SK-N-SH (cell line): ENCODE measurements around the gene DBX1.

Source experiments
- CHD2 ChIP-seq: fragments of 150-350 bp; IDR thresholded peaks from 2 replicates; pipeline ENCODE4 v1.6.1; 2018; ENCODE audit warnings: low read length; ENCODE audit not compliant: partially characterized antibody
- JUND ChIP-seq: IDR thresholded peaks from 2 replicates; pipeline ENCODE4 v1.4.0; 2012
- MEF2A ChIP-seq: IDR thresholded peaks from 2 replicates; pipeline ENCODE4 v1.4.0; 2012; ENCODE audit warnings: low read depth, borderline replicate concordance
- NRF1 ChIP-seq: IDR thresholded peaks from 2 replicates; pipeline ENCODE4 v1.6.1; 2012; ENCODE audit warnings: low read depth, mild to moderate bottlenecking, low read length
- RFX5 ChIP-seq: IDR thresholded peaks from 2 replicates; pipeline ENCODE4 v1.6.1; 2012; ENCODE audit warnings: mild to moderate bottlenecking, improper control_type of control experiment, low read length
- TAF1 ChIP-seq: IDR thresholded peaks from 2 replicates; pipeline ENCODE4 v1.6.1; 2012; ENCODE audit warnings: low read depth, mild to moderate bottlenecking, low read length, moderate library complexity, borderline replicate concordance
- YY1 ChIP-seq: IDR thresholded peaks from 2 replicates; pipeline ENCODE4 v1.4.0; 2012; ENCODE audit warnings: low read depth, mild to moderate bottlenecking
- TF ChIP-seq, protein P1 (sequence below): fragments of 200-600 bp; sonication (generic); IDR thresholded peaks from 2 replicates; pipeline ENCODE4 v1.6.1; 2017; ENCODE audit warnings: antibody characterized with exemption, mild to moderate bottlenecking, moderate library complexity
- TF ChIP-seq, protein P2 (sequence below): IDR thresholded peaks from 2 replicates; pipeline ENCODE4 v1.4.0; 2012; ENCODE audit warnings: low read depth, borderline replicate concordance

DNA sequence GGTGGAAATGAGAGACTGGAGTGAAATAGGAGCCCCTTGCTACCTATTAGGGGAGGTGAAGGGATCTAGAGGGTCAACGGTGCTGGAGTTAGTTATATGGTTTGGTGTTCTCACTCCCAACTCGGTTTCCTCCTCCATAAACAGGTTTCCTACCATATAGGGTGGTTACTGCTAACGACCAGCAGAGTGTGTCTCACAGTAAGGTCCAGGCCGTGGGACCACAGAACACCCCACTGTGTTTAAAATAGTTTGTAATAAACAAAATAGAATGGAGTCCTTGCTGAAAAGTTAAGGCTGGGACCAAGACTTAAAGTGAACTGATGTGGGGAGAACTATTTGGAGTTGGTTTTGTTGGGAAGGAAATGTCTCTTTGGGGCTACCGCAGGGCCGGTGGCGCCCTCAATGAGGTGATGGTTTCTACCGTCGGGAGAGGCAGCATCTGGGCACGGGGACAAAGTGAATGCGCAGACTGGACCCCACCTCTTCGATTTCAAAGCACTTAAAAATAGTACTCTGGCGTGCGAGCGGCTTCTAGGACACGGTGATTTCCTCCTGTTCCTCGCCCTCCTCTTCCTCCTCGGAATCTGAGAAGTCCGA is 4.5 kb downstream of the DBX1 start:
- TF ChIP-seq, protein P1, sequence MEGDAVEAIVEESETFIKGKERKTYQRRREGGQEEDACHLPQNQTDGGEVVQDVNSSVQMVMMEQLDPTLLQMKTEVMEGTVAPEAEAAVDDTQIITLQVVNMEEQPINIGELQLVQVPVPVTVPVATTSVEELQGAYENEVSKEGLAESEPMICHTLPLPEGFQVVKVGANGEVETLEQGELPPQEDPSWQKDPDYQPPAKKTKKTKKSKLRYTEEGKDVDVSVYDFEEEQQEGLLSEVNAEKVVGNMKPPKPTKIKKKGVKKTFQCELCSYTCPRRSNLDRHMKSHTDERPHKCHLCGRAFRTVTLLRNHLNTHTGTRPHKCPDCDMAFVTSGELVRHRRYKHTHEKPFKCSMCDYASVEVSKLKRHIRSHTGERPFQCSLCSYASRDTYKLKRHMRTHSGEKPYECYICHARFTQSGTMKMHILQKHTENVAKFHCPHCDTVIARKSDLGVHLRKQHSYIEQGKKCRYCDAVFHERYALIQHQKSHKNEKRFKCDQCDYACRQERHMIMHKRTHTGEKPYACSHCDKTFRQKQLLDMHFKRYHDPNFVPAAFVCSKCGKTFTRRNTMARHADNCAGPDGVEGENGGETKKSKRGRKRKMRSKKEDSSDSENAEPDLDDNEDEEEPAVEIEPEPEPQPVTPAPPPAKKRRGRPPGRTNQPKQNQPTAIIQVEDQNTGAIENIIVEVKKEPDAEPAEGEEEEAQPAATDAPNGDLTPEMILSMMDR: no peak
- TF ChIP-seq YY1 (no peak), CHD2 (no peak), RFX5 (no peak), MEF2A (no peak), NRF1 (no peak), TAF1 (no peak), JUND (no peak)
- TF ChIP-seq, protein P2, sequence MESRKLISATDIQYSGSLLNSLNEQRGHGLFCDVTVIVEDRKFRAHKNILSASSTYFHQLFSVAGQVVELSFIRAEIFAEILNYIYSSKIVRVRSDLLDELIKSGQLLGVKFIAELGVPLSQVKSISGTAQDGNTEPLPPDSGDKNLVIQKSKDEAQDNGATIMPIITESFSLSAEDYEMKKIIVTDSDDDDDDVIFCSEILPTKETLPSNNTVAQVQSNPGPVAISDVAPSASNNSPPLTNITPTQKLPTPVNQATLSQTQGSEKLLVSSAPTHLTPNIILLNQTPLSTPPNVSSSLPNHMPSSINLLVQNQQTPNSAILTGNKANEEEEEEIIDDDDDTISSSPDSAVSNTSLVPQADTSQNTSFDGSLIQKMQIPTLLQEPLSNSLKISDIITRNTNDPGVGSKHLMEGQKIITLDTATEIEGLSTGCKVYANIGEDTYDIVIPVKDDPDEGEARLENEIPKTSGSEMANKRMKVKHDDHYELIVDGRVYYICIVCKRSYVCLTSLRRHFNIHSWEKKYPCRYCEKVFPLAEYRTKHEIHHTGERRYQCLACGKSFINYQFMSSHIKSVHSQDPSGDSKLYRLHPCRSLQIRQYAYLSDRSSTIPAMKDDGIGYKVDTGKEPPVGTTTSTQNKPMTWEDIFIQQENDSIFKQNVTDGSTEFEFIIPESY: no peak
